ENCODE measurements around the gene CA6. TPM values are rescaled to one million over a fixed set of nuclear protein-coding genes. Genes with fewer than 3 reads are reported as not detected.

CA6 gene
- polyA plus RNA-seq, 1 donor (not counting 4 experiments of a cell fraction or from before 2014, with no cell fraction given) = not detected

GRCh38 chr1:8943498-8944405 is 1.9 kb upstream of the CA6 start:
- dilution Hi-C loops (cut with MboI; ENCODE audit: extremely low pct_ligation_motif_present, low sequenced_read_pairs) = no loop called here

DNA sequence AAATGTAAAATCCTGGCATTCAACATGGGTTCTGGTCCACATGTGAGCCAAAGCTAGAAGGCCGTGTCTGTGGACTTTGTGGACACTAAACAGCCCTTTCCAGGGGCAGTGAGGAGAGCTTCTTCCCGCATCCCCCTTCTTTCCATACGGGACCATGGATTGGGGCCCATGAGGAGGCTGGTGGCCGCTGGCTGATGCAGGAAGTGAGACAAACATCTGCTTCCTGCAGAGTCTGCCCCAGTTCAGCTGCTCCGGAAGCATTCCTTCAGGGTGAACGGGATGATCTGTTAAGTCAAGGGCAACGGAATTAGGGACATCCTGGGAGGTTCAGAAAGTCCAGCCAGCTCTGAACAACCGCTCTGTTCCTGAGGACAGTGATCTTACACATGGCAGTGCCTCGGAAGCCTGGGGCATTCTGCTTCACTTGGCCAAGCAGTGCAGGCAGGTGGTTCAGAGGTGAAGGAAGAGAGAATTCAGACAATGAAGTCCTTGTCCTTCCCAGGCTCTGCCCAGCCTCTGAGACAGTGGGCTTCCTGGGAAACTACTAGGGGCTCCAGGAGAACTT is 1.5 kb downstream of the CA6 start:
- Histone ChIP-seq H3K4me2 (ENCODE audit: control insufficient read depth, extremely low read depth, insufficient read depth, low read depth, low read length) (no peak overlapping the region), H4K20me1 (ENCODE audit: control insufficient read depth, extremely low read depth, insufficient read depth, low read length) (no peaks in the 10 kb centered on the region), H3K9me1 (ENCODE audit: control insufficient read depth, extremely low read depth, insufficient read depth, low read length) (no peaks in the 10 kb centered on the region), H3K4me3 (ENCODE audit: control insufficient read depth in 2 of 3, extremely low read depth in 1 of 3, insufficient read depth in 2 of 3, low read depth in 1 of 3, low read length in 3 of 3) (no peak overlapping the region), H3K9ac (ENCODE audit: control insufficient read depth, extremely low read depth, insufficient read depth, low read length) (no peak overlapping the region), H3K4me1 (ENCODE audit: control insufficient read depth, extremely low read depth, insufficient read depth, low read length) (no peaks in the 10 kb centered on the region), H3K27me3 (ENCODE audit: control insufficient read depth, extremely low read depth, insufficient read depth, low read length) (no peaks in the 10 kb centered on the region), H3K79me2 (ENCODE audit: control insufficient read depth, insufficient read depth, low read length) (no peaks in the 10 kb centered on the region), H3K27ac (ENCODE audit: control insufficient read depth, insufficient read depth, low read length) (no peak overlapping the region), H2AFZ (ENCODE audit: control insufficient read depth, low read length) (no peak overlapping the region), H3K9me3 (ENCODE audit: control insufficient read depth, low read depth, low read length) (no peaks in the 10 kb centered on the region), H3K36me3 (ENCODE audit: control insufficient read depth in 2 of 2, extremely low read depth in 1 of 2, insufficient read depth in 2 of 2, low read length in 2 of 2) (no peaks in the 10 kb centered on the region)
- DNase-seq (ENCODE audit: low read depth, low spot score) (no peak), FAIRE-seq (no peak)
- dilution Hi-C loops (cut with MboI; ENCODE audit: extremely low pct_ligation_motif_present, low sequenced_read_pairs) = no loop called here
- no peak for TF ChIP-seq EZH2 (IDR thresholded peaks at IDR 0.05; ENCODE audit: low read length)
- TF ChIP-seq CTCF (optimal IDR thresholded peaks at IDR 0.05 in 1 of 3, IDR thresholded peaks at IDR 0.05 in 1 of 3, conservative IDR thresholded peaks at IDR 0.05 in 1 of 3; ENCODE audit: extremely low read depth in 1 of 3, insufficient read depth in 2 of 3, low read length in 3 of 3) = no peak

More at GRCh38 chr1:8943498-8944405, 1.9 kb upstream of the CA6 start:
- no peak overlapping the region for H3K9ac ChIP-seq (ENCODE audit: control insufficient read depth, extremely low read depth, insufficient read depth, low read length)
- H3K4me3 ChIP-seq (ENCODE audit: control insufficient read depth in 2 of 3, extremely low read depth in 1 of 3, insufficient read depth in 2 of 3, low read depth in 1 of 3, low read length in 3 of 3) = no peak overlapping the region
- FAIRE-seq (no peak), DNase-seq (ENCODE audit: low read depth, low spot score) (no peak)
- H3K9me3 ChIP-seq (ENCODE audit: control insufficient read depth, low read depth, low read length) = no peaks in the 10 kb centered on the region
- H3K27ac ChIP-seq (ENCODE audit: control insufficient read depth, insufficient read depth, low read length) = no peak overlapping the region
- H2AFZ ChIP-seq (ENCODE audit: control insufficient read depth, low read length) = no peak overlapping the region
- no peak for TF ChIP-seq EZH2 (IDR thresholded peaks at IDR 0.05; ENCODE audit: low read length)
- TF ChIP-seq CTCF (optimal IDR thresholded peaks at IDR 0.05 in 1 of 3, IDR thresholded peaks at IDR 0.05 in 1 of 3, conservative IDR thresholded peaks at IDR 0.05 in 1 of 3; ENCODE audit: extremely low read depth in 1 of 3, insufficient read depth in 2 of 3, low read length in 3 of 3) = no peak
- H4K20me1 ChIP-seq (ENCODE audit: control insufficient read depth, extremely low read depth, insufficient read depth, low read length) = no peaks in the 10 kb centered on the region
- no peak overlapping the region for H3K4me2 ChIP-seq (ENCODE audit: control insufficient read depth, extremely low read depth, insufficient read depth, low read depth, low read length)
- H3K27me3 ChIP-seq (ENCODE audit: control insufficient read depth, extremely low read depth, insufficient read depth, low read length) = no peaks in the 10 kb centered on the region
- no peaks in the 10 kb centered on the region for H3K79me2 ChIP-seq (ENCODE audit: control insufficient read depth, insufficient read depth, low read length)
- H3K9me1 ChIP-seq (ENCODE audit: control insufficient read depth, extremely low read depth, insufficient read depth, low read length) = no peaks in the 10 kb centered on the region
- H3K4me1 ChIP-seq (ENCODE audit: control insufficient read depth, extremely low read depth, insufficient read depth, low read length) = peaks cover 8% of the 10 kb centered on the region
- no peaks in the 10 kb centered on the region for H3K36me3 ChIP-seq (ENCODE audit: control insufficient read depth in 2 of 2, extremely low read depth in 1 of 2, insufficient read depth in 2 of 2, low read length in 2 of 2)

Data from keratinocyte (primary cell).